ENCODE results near the gene PARP3. TPM values are rescaled to one million over a fixed set of nuclear protein-coding genes. Genes with fewer than 3 reads are reported as not detected.

PARP3 gene
- total and polyA plus RNA-seq, 2 of the 8 experiments (the other 6 are each of a cell fraction or from before 2014, with no cell fraction given) = 1.3 to 1.6 TPM

- FAIRE-seq = no peak
- Histone ChIP-seq H3K79me1 (ENCODE audit: low read depth, low read length) (no peaks in the 10 kb centered on the region), H4K8ac (ENCODE audit: extremely low read depth, insufficient read depth, low read length) (no peak overlapping the region), H3K27me3 (replicated peaks in 1 of 4; ENCODE audit: control insufficient read depth in 3 of 4, extremely low read depth in 1 of 4, insufficient read depth in 3 of 4, low read length in 3 of 4) (peaks cover 15 to 43% (median 35%) of the 10 kb centered on the region in 4 experiments), H2BK15ac (ENCODE audit: low read length) (no peak overlapping the region), H3K27ac (ENCODE audit: low read depth, low read length) (no peak overlapping the region), H3K4me2 (ENCODE audit: insufficient read depth in 1 of 2, low read depth in 2 of 2, low read length in 2 of 2) (no peak overlapping the region), H3K14ac (ENCODE audit: insufficient read length) (no peak overlapping the region), H3K79me2 (ENCODE audit: control insufficient read depth in 1 of 2, insufficient read depth in 2 of 2, low read length in 2 of 2) (no peaks in the 10 kb centered on the region), H3K4me1 (replicated peaks in 1 of 4; ENCODE audit: control insufficient read depth in 3 of 4, insufficient read depth in 4 of 4, low read length in 3 of 4) (peaks cover 0 to 15% (median 7%) of the 10 kb centered on the region in 4 experiments; a peak in 6 of 7 replicates), H3K9me3 (ENCODE audit: insufficient read depth in 2 of 2, low read depth in 1 of 2, low read length in 1 of 2) (no peaks in the 10 kb centered on the region), H3K23ac (ENCODE audit: insufficient read length) (no peak overlapping the region), H3K4me3 (ENCODE audit: extremely low read depth in 1 of 4, insufficient read depth in 2 of 4, low read depth in 3 of 4, low read length in 4 of 4) (no peak overlapping the region), H4K91ac (replicated peaks; ENCODE audit: insufficient read length, low read length) (no peak overlapping the region), H3K9ac (replicated peaks in 1 of 4; ENCODE audit: extremely low read depth in 1 of 4, low read depth in 3 of 4, low read length in 3 of 4) (no peak overlapping the region), H3K23me2 (ENCODE audit: low read depth, low read length) (peaks cover 8% of the 10 kb centered on the region; the same call in 1 of the 2 replicates), H2BK5ac (ENCODE audit: low read depth, low read length) (no peak overlapping the region), H2AFZ (ENCODE audit: low read length) (no peak overlapping the region), H2BK12ac (ENCODE audit: low read depth, low read length) (no peak overlapping the region), H4K5ac (ENCODE audit: insufficient read length, low read depth, low read length) (no peak overlapping the region), H3K36me3 (ENCODE audit: control insufficient read depth in 2 of 4, insufficient read depth in 4 of 4, low read length in 3 of 4) (no peaks in the 10 kb centered on the region), H2BK20ac (ENCODE audit: low read length) (no peak overlapping the region), H2AK5ac (ENCODE audit: low read depth, low read length) (no peak overlapping the region), H3K4ac (replicated peaks; ENCODE audit: insufficient read length, low read depth, low read length) (no peak overlapping the region), H4K20me1 (replicated peaks in 1 of 2; ENCODE audit: control insufficient read depth in 1 of 2, insufficient read depth in 2 of 2, low read length in 2 of 2) (no peaks in the 10 kb centered on the region), H2BK120ac (replicated peaks; ENCODE audit: low read depth, low read length) (no peak overlapping the region), H3K18ac (ENCODE audit: extremely low read depth, low read length) (no peak overlapping the region), H3K56ac (replicated peaks; ENCODE audit: insufficient read length, low read depth, low read length) (no peak overlapping the region)
- DNase-seq (ENCODE audit: low read depth in 1 of 2, low spot score in 2 of 2) = no peak
- ChIA-PET POLR2A (ENCODE audit: partially characterized antibody) (interaction anchor here (1.9 to 15.7 kb wide), 5 partner anchors 9 to 39 kb away, joined by 6 to 148 read pairs (median 14); partner anchors contain the start of genes ACY1, PARP3, PCBP4 and RPL29), CTCF (ENCODE audit: partially characterized antibody) (interaction anchor here (1.5 to 5.7 kb wide), 6 partner anchors 9 to 99 kb away, joined by 5 to 29 read pairs (median 7); partner anchors contain the start of genes ABHD14A, ABHD14B, PARP3 and RRP9)
- 90% methylated on average over 6 of the region's 6 CpGs; no CpG with 5 or more reads in 1 of the 2 experiments for WGBS, 2 experiments (ENCODE audit: extremely low coverage in 1 of 2, insufficient coverage in 1 of 2, insufficient read length in 1 of 2, insufficient replicate concordance in 2 of 2, low coverage in 1 of 2, low lambda C conversion rate in 2 of 2, missing lambda C conversion rate in 1 of 2)
- no peak for TF ChIP-seq KDM1A (IDR thresholded peaks at IDR 0.05; ENCODE audit: borderline replicate concordance, low read length)
Measured at GRCh38 chr3:51954105-51954504, 11.9 kb downstream of the PARP3 start.
